NCI-H526 (cell line): ENCODE data around the gene SFI1.
A peak's percentile ranks its signal among the peaks of the same experiment; 100 is the strongest.
"Not testable (repeated sequence)": the region's sequence is repeated elsewhere in the genome, so short reads cannot be mapped to it uniquely, and the experiment has no call there.

Experiments
- DNase-seq, 2 experiments: peaks; one replicate each; lab custom pipeline; 2025; lab: John Stamatoyannopoulos, UW

Gene SFI1

GRCh38 chr22:31491218-31491962 is 4.9 kb upstream of the SFI1 start:
- no peak for DNase-seq

GRCh38 chr22:31492151-31492550 is 4.2 kb upstream of the SFI1 start:
- no peak for DNase-seq

- DNase-seq = not testable (repeated sequence)
These were observed 3.0 kb upstream of the SFI1 start for GRCh38 chr22:31493355-31493754.

- no peak for DNase-seq
These were observed 993 bp upstream of the SFI1 start for GRCh38 chr22:31495343-31495742.

GRCh38 chr22:31496735-31497146 is 405 bp downstream of the SFI1 start:
- peak in 1 of 2 experiments; percentile 64 for DNase-seq

GRCh38 chr22:31497148-31497938 is 1.0 kb downstream of the SFI1 start:
- DNase-seq = no peak

GRCh38 chr22:31501738-31502137 is 5.4 kb downstream of the SFI1 start:
- DNase-seq = no peak

GRCh38 chr22:31503211-31503964 is 7.1 kb downstream of the SFI1 start:
- DNase-seq = no peak

GRCh38 chr22:31504282-31504681 is 7.9 kb downstream of the SFI1 start:
- DNase-seq = no peak

GRCh38 chr22:31507517-31507916 is 11.2 kb downstream of the SFI1 start:
- DNase-seq = not testable (repeated sequence)

- no peak for DNase-seq
These were observed 12.2 kb downstream of the SFI1 start for GRCh38 chr22:31508536-31508935.

- DNase-seq = no peak
These were observed 12.9 kb downstream of the SFI1 start for GRCh38 chr22:31509061-31509762.

GRCh38 chr22:31520051-31520450 is 23.7 kb downstream of the SFI1 start:
- no peak for DNase-seq

GRCh38 chr22:31524132-31524531 is 27.8 kb downstream of the SFI1 start:
- DNase-seq = peak in 1 of 2 experiments; percentile 13

- no peak for DNase-seq
These were observed 29.9 kb downstream of the SFI1 start for GRCh38 chr22:31526270-31526669.

- DNase-seq = no peak
These were observed 34.5 kb downstream of the SFI1 start for GRCh38 chr22:31530823-31531195.

- DNase-seq = no peak
These were observed 35.7 kb downstream of the SFI1 start for GRCh38 chr22:31532060-31532459.

- DNase-seq = no peak
These were observed 37.0 kb downstream of the SFI1 start for GRCh38 chr22:31533374-31533773.

GRCh38 chr22:31537019-31537535 is 40.7 kb downstream of the SFI1 start:
- DNase-seq = no peak

GRCh38 chr22:31538815-31539214 is 42.5 kb downstream of the SFI1 start:
- DNase-seq = no peak

- not testable (repeated sequence) for DNase-seq
These were observed 43.8 kb downstream of the SFI1 start for GRCh38 chr22:31540166-31540565.

- no peak for DNase-seq
These were observed 44.6 kb downstream of the SFI1 start for GRCh38 chr22:31540966-31541365.
